GM18526 (cell line): ENCODE results near the gene EP300.

Experiments used
- POLR2A ChIP-seq: IDR thresholded peaks from 3 replicates; pipeline ENCODE4 v1.6.1; 2011; ENCODE audit not compliant: insufficient read length; ENCODE audit errors: extremely low read depth

Gene EP300

DNA sequence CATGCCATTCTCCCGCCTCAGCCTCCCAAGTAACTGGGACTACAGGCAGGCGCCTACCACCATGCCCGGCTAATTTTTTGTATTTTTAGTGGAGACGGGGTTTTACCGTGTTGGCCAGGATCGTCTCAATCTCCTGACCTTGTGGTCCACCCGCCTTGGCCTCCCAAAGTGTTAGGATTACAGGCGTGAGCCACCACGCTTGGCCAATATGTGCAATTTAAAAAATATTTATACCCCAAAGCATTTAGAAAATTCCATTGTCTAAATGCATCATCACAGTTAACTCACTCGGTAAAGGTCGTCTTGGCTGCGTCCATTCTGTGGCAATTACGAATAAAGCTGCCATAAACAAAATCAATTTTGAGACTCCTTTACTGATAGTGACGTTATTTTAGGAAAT, 36.2 kb downstream of the EP300 start:
- TF ChIP-seq POLR2A = no peak

DNA sequence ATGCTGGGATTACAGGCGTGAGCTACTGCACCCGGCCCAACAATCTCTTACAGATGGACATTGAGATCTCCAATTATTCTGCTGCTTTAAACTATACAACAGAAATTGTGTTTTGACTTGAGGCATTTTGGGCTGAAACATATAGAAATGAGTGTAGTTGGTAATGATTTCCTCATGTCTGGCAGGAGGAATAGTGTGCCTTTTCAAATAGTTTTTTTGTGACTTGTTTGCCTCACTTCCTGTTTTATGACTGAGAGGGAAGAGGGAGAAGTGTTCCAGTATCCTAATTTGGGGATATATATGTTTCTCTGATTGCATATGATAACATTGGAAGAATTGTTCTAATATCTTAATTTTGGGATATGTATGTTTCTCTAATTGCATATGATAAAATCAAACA, 40.2 kb downstream of the EP300 start:
- no peak for TF ChIP-seq POLR2A

DNA sequence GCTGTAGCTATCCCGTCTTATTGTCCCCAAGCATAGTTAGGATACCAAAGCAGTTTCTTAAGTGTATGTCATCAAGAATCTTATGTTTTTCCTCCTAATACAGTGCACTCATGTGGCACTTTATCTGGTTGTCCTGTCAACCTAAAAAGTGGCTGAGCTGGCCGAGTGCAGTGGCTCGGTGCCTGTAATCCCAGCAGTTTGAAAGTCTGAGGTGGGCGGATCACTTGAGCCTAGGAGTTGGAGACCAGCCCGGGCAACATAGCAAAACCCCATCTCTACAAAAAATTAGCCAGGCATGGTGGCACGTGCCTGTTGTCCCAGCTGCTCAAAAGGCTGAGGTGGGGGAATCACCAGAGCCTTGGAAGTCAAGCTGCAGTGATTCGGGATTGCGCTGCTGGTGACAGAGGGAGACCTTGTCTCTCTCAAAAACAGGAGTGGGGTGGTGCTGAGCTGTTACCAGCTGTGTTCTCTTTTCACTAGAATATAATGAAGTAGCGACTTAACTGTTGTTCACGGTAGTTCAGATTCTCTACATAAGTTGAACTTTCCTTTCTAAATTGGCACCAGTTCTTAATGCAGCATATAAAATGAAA, 48.1 kb downstream of the EP300 start:
- no peak for TF ChIP-seq POLR2A

DNA sequence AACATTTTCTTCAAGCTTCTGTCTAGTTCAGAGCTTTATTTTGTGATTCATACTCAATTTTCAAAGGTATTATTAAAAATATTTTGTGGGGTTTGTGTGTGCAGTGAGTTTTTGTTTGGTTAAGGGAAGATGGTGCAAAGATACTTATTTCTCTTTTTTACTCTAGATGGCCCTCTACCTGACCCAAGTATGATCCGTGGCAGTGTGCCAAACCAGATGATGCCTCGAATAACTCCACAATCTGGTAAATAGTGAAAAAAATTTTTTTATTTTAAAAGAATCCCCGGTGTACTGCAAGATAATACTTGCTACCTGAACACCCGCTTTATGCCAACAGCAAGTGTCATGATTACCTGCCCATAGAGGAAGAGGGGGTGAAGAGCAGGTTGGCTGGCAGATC, 54.2 kb downstream of the EP300 start:
- no peak for TF ChIP-seq POLR2A

DNA sequence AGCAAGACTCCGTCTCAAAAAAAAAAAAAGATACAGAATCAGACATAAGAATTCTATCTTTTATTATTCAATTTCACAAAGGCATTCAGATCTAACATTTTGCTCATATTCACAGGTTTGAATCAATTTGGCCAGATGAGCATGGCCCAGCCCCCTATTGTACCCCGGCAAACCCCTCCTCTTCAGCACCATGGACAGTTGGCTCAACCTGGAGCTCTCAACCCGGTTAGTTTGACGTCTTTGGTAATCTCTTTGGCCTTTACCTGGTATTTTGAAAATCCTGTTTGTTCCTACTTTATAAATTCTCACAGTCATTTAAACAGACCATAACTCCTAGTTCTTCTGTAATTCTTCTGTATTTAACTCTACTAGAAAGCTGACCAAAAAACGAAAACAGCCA, 55.3 kb downstream of the EP300 start:
- TF ChIP-seq POLR2A = no peak

DNA sequence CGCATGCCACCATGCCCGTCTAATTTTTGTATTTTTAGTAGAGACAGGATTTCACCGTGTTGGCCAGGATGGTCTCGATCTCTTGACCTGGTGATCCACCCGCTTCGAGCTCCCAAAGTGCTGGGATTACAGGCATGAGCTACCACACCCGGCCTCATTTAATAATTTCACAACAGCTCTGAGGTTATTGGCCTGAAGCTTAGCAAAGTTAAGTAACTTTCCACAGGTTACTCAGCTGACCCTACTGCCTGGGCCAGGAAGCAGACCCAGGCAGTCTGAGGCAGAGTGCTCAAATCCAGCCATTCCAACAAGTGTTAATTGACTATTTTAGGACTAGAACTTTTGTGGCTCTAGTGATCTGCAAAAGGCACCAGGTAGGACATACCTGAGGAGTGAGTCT, 60.5 kb downstream of the EP300 start:
- TF ChIP-seq POLR2A = no peak

DNA sequence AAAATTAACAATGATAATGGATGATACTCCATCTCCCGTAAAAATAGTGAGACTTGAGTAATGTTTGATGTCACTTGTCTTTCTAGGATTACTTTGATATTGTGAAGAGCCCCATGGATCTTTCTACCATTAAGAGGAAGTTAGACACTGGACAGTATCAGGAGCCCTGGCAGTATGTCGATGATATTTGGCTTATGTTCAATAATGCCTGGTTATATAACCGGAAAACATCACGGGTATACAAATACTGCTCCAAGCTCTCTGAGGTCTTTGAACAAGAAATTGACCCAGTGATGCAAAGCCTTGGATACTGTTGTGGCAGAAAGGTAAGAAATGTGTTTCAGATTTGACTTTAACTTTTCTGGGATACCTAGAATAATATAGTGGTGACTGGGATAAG, 64.7 kb downstream of the EP300 start:
- no peak for TF ChIP-seq POLR2A

DNA sequence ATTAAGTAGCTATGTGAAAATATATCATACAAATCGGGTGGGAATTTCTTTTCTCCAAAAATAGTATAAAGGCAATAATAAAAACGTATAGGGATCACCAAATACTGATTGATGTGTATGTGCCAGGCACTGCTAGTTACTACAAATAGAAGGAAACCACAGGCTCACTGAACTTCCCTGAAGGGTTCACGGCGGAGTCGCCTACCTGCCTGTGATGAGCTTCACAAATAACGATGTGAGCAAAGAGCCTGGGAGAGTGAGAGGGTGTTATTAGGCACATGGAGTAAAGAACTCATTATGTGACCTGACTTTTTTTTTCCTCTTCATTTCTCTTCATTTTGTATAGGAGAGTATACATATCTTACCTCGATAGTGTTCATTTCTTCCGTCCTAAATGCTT, 76.8 kb downstream of the EP300 start:
- no peak for TF ChIP-seq POLR2A

DNA sequence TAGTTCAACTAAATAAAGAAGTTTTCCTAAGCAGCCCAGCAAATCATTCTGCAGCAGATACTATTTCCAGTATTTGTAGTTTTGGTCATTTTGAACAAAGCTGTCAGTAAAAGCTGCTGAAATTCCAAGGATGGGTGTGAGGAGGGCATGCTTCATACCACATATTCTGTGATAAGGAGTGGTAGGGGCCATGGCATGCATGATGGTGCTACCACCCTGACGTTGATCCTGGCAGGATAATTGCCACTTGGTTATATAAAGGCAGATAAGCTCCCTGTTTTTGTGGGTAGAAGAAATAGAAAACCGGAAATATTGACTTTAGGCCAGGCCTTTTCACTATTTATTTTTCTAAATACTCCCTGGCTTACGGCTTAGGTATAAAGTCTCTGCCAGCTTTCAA, 79.6 kb downstream of the EP300 start:
- no peak for TF ChIP-seq POLR2A

DNA sequence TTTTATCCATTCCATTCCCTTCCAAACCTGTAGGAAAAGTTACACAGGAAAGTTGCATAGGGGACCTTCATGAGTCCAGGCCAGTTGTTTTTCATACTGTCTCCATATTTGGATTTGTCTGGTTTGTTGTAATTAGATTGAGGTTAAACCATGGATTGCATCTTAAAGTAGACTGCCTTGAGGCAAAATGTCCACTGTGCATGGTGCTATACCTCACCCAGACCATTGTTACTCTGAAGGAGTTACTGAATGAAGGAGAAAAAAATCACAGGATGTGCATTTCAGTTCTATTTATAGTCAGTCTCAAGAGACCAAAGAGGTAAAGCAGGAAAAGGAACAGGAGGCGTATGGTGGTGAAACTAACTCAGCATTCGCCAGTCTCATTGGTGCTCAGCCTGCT, 83.2 kb downstream of the EP300 start:
- TF ChIP-seq POLR2A = no peak

DNA sequence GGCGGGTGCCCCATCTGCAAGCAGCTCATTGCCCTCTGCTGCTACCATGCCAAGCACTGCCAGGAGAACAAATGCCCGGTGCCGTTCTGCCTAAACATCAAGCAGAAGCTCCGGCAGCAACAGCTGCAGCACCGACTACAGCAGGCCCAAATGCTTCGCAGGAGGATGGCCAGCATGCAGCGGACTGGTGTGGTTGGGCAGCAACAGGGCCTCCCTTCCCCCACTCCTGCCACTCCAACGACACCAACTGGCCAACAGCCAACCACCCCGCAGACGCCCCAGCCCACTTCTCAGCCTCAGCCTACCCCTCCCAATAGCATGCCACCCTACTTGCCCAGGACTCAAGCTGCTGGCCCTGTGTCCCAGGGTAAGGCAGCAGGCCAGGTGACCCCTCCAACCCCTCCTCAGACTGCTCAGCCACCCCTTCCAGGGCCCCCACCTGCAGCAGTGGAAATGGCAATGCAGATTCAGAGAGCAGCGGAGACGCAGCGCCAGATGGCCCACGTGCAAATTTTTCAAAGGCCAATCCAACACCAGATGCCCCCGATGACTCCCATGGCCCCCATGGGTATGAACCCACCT, 84.7 kb downstream of the EP300 start:
- no peak for TF ChIP-seq POLR2A

DNA sequence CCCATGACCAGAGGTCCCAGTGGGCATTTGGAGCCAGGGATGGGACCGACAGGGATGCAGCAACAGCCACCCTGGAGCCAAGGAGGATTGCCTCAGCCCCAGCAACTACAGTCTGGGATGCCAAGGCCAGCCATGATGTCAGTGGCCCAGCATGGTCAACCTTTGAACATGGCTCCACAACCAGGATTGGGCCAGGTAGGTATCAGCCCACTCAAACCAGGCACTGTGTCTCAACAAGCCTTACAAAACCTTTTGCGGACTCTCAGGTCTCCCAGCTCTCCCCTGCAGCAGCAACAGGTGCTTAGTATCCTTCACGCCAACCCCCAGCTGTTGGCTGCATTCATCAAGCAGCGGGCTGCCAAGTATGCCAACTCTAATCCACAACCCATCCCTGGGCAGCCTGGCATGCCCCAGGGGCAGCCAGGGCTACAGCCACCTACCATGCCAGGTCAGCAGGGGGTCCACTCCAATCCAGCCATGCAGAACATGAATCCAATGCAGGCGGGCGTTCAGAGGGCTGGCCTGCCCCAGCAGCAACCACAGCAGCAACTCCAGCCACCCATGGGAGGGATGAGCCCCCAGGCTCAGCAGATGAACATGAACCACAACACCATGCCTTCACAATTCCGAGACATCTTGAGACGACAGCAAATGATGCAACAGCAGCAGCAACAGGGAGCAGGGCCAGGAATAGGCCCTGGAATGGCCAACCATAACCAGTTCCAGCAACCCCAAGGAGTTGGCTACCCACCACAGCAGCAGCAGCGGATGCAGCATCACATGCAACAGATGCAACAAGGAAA, 85.4 kb downstream of the EP300 start:
- TF ChIP-seq POLR2A = no peak

DNA sequence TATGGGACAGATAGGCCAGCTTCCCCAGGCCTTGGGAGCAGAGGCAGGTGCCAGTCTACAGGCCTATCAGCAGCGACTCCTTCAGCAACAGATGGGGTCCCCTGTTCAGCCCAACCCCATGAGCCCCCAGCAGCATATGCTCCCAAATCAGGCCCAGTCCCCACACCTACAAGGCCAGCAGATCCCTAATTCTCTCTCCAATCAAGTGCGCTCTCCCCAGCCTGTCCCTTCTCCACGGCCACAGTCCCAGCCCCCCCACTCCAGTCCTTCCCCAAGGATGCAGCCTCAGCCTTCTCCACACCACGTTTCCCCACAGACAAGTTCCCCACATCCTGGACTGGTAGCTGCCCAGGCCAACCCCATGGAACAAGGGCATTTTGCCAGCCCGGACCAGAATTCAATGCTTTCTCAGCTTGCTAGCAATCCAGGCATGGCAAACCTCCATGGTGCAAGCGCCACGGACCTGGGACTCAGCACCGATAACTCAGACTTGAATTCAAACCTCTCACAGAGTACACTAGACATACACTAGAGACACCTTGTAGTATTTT, 86.1 kb downstream of the EP300 start:
- no peak for TF ChIP-seq POLR2A

DNA sequence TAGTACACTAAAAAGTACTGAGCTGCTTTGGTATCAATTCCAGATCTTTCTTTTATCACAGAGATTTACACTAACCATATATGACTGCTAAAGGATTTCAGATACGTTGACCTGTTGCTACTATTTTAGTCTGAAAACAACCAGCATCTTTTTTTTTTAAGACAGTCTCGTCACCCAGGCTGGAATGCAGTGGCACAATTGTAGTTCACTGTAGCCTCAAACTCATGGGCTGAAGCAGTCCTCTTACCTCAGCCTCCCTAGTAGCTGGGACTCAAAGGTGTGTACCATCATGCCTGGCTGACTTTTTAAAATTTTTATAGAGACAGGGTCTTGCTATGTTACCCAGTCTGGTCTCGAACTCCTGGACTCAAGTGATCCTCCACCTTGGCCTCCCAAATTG, 88.5 kb downstream of the EP300 start:
- no peak for TF ChIP-seq POLR2A

DNA sequence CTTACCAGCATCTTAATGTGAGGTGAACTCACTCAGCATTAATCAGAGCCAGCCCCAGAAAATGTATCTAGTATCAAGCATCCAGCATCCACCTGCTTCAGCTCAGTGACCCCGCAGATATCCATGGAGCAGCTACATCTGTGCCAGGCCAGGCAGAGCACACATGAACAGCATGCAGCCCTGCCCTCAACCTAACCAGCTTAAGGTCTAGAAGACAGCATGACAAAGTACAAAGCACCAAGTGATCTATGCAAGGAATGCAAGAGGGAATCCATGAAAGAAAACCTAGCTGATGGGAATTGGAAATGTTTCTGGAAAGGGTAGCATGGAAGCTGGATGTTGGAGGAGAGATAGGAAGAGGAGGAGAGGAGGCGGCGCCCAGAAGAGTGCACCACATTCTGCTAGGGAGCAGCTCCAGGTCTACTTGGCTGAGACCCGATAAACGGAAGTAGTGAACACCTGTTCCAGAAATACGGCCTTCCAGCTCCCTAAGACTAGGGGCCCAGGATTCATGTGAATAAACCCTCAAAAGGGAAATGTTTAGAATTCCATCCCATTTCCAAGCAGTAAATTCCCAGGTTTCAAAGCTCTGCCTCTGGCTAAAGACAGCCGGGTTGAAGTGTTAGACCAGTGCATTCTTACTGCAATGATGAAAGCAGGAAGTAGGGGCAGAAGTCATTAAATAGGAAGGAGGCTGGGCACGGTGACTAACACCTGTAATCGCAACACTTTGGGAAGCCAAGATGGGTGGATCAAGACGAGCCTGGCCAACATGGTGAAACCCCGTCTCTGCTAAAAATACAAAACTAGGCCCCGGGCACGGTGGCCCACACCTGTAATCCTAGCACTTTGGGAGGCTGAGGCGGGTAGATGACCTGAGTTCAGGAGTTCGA, 89.2 kb downstream of the EP300 start:
- TF ChIP-seq POLR2A = no peak
